Cerebellar cortex (tissue), 1 donor: ENCODE data around the gene CA7.
A peak's percentile ranks its signal among the peaks of the same experiment; 100 is the strongest.

ENCODE experiments used
- DNase-seq: peaks from one replicate; pipeline ENCODE4 v3.0.0-alpha.2; 2015; ENCODE audit warnings: low spot score

CA7 gene

GRCh38 chr16:66844342-66845079 lies at the start of gene CA7:
Gene CA7 (plus strand): TSS chr16:66844414. CDS start chr16:66844488, 74 bp downstream.
- no peak for DNase-seq

GRCh38 chr16:66798161-66798560 lies 46.1 kb upstream of the CA7 start:
- no peak for DNase-seq

DNA sequence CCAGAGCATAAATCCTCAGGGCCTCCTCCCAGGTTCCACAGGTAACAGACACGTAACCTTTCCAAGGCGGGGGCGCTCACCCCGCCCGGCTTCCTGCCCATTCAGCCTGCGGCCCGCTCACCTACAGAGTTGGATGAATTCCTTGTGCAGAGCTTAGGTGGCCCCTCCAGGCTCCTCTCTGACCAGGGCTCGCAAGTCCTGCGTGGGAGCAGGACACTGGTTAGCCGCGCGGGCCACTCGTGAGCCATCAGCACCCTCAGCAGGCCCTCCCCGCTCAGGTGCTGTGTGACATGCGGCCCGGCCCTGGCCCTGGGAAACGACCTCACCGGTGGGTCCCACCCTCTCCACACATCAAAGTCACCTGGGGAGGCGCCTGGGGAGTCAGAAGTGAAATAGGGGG lies 43.4 kb upstream of the CA7 start:
- no peak for DNase-seq

DNA sequence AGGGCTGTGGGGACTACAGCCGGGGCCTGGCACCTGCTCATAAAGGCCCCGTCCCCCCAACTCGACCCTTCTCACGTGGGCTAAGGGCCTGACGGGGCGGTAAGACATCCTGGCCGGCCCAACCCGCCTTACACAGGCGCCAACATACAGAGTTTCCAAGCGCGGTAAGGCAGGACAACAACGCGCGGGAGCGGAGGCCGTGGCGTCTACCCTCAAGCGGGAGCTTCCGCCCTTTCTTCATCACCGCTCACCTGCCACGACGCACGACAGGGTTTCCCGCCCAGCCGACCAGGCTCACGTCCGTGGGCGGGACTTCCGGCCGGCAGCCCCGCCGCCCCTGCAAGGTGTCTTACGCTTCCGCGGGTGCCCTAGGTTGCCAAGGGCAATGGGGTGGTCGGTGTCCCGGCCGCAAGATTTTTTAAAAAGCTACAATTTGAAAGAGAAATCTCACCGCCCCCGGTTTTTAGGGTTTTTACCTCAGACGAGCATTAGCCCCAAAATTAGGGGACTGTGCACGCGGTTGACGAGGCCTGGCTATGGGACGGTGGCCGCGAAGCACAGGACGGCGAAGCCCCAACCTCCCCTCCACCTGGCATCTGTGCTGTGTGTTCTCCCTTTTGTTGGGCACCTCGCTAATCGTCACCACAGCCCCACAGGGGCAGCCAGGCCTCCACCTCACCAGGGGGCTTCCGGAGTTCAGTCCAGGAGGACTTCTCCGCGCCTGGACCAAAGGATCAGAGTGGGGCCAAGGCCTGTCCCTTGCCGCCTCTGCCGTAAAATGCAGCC lies 42.7 kb upstream of the CA7 start, which contains the start of gene TERB1:
Gene TERB1, minus strand, starts transcription at position 265 of the 786 bp plus-strand sequence. CDS start 4,786 bp downstream, outside the sequence.
- DNase-seq, result no peak

DNA sequence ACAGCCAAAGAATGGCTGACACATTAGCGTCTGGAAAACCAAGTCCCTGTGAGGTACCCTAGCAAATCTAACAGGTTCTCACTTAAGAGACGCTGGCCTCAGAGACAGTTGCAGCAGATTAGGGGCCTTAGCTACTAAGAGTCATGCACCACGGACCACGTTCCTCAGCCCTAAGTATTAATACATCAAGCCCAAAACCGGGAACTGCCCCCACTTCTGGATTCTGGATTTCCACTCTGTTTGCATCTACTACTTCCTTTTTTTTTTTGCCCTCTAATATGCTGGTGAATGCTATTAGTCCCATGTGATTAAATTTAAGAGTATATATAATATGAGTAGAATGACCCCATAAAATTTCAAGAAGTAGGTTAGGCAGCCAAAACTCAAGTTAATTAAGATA lies 42.1 kb upstream of the CA7 start:
- no peak for DNase-seq

GRCh38 chr16:66809765-66810164 lies 34.4 kb upstream of the CA7 start:
- no peak for DNase-seq

- DNase-seq, result no peak
Observed at GRCh38 chr16:66810391-66810790, 33.8 kb upstream of the CA7 start.

GRCh38 chr16:66811043-66811442 lies 33.2 kb upstream of the CA7 start:
- no peak for DNase-seq

- no peak for DNase-seq
Observed at GRCh38 chr16:66814734-66815133, 29.5 kb upstream of the CA7 start.

- DNase-seq, result no peak
Observed at GRCh38 chr16:66824006-66824405, 20.2 kb upstream of the CA7 start.

GRCh38 chr16:66830422-66831404 lies 13.5 kb upstream of the CA7 start, which contains the start of gene NAE1:
Gene NAE1 (minus strand): TSS chr16:66830976. CDS start chr16:66830899, 77 bp downstream.
- DNase-seq, result peak; percentile 81

DNA sequence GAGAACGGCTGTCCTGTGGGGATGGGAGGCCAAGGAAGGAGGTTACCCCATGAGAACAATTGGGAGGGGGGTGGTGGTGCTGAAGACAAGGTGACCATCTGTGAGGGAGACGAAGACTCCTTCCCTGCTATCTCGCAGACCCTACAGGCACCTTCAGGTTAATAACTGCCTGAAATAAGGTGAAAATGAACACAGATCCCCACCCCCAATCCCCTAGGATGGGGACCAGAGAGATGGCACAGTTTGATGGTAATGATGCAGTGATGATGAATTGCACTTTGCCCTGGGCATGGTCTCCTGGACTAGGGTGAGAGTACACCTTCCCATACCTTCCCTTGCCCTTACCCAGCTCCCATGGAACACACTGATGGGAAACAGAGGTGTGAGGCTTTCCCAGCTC lies 12.0 kb upstream of the CA7 start:
- no peak for DNase-seq

- DNase-seq, result no peak
Observed at GRCh38 chr16:66832661-66833305, 11.4 kb upstream of the CA7 start.

DNA sequence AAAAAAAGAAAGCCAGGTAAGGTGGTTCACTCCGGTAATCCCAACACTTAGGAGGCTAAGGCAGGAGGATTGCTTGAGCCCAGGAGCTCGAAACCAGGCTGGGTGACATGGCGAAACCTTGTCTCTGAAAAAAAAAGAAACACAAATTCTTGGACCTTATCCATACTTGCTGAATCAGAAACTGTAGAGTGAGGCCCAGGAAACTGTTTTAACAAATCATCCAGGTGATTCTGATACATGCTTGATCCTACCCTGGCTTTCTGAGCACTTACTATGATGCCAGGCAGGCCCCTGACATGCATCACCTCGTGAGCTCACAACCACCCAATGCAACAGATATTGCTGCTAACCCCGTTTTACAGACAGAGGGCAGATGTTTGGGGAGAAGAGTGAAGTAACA lies 9.5 kb upstream of the CA7 start:
- no peak for DNase-seq

DNA sequence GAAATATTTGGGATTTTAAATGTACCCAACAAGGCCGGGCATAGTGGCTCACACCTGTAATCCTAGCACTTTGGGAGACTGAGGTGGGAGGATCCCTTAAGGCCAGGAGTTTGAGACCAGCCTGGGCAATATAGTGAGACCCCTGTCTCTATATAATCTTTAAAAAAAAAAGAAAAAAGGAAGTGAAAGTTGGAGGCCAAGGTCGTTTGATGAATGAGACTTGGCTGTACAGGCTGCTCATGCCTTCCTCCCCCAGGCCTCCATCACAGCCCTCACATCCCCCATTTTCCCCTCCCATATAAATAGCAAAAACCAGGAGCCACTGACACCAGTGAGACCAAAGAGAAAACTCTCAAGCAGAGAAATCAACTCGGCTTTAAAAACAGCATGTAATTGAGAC lies 3.3 kb upstream of the CA7 start:
- DNase-seq, result no peak

DNA sequence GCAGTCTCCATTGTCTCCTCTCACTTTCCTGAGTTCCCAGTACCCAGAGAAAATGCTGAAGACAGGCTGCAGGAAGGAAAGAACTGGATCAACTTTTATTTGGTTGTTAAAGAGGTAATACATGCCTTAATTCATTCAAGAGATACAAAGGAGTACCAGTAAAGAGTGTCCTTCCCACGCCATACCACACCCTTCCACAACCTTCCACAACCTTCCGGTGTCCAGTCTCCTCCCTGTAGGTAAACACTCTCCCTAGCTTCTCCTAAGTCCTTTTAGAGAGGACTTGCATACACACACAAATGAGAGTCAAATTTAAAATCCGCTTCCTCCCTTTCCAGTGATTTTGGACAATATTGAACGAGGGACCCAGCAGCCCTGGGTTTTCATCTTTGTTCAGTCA lies 2.8 kb upstream of the CA7 start:
- DNase-seq, result no peak

DNA sequence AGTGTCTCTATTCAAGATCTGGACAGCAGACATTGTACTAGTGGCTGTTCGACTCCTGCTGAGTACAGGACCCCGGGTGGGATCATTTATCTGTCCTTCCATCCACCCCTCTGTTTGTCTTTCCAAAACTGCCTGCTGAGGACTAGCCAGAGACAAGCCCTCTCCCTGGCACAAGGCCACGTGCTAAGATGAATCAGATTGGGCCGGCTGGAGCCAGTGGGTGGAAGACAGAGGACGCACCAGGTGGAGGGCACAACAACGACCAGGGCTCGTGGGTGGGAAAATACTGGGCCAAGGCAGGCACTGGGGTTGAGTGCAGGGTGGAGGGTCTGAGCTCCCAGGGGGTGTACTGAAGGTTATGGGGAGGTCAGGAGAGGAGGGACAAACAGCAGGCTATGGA lies 1.4 kb upstream of the CA7 start:
- no peak for DNase-seq

DNA sequence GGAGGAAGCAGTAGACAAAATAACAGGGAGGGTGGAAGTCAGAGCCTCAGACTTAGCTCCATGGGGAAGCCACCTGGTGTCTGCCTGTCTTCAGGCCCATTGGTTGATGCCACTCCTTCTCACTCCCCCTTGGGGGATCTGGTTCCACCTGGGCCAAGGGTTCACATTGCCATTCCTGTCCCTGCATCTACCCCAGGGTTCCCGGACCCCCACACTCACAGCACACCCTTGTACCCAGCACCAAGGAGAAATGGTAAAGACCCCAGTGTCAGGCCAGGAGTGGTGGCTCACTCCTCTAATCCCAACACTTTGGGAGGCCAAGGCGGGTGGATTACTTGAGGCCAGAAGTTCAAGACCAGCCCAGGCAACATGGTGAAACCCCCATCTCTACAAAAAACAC lies 1.0 kb upstream of the CA7 start:
- no peak for DNase-seq

- no peak for DNase-seq
Observed at GRCh38 chr16:66844009-66844341, 239 bp upstream of the CA7 start.

DNA sequence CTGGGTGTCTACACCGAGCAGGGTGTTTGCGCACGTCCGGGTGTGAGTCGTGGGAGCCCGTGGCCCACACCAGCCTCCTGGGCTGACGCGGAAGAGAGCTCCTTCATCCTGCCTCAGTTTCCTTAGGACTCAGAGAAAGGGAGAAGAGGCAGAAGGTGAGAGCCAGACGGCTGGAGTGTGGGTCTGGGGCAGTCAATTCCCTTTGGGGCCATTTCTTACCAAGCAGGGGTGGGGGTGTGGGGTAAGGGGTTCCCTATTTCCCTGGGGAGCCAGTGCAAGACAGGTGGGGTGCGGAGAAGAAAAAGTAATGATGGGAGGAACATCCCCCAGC lies 831 bp downstream of the CA7 start:
- DNase-seq, result no peak

DNA sequence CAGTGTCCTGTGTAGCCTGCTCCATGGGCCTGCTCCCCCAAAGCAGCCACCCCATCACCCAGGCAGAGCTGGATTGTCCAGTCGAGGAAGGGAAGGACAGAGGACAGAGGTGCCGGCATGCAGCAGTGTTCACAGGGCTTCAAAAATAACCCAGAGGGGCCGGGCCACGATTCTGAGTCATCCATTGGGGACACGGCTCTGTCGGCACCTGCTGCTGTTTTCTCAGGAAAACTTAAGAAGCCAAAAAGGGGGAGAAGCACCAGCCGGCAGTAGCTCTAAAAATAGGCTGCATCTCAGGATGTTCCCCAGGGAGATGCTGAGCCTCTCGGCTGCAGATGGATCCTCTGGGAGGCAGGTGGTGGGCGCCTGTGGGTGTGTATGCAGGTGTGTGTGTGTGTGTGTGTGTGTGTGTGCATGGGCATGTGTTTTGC lies 1.6 kb downstream of the CA7 start:
- no peak for DNase-seq

DNA sequence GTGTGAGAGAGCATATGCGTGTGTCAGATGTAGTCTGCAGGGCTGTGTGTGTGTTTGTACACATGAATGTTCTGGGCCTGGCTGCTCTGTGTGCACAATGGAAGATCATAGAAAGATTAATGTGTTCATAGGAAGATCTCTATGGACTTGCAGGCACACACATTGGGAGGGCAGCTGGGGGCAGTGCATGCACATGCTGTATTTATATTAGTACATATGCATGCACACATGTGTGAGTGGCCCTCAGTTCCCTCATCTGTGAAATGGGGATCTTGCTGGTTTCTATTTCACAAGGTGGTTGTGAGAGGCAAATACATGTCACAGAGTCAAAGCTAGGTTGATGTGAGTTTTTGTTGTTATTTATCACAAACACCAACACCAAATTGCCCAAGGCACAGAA lies 2.1 kb downstream of the CA7 start:
- DNase-seq, result no peak
